ENCODE results near the gene CEBPZOS.

The CEBPZOS gene

GRCh38 chr2:37196320-37197195 lies at the start of gene CEBPZOS:
CEBPZOS (plus strand) TSS chr2:37196496; CDS start chr2:37199705, 3,209 bp downstream.
- DNase-seq = peak; percentile 89 to 92

- DNase-seq = no peak
These were observed 48.0 kb upstream of the CEBPZOS start for GRCh38 chr2:37148325-37148724.

- no peak for DNase-seq
These were observed 46.5 kb upstream of the CEBPZOS start for GRCh38 chr2:37149626-37150322.

GRCh38 chr2:37153224-37153623 lies 43.1 kb upstream of the CEBPZOS start:
- DNase-seq = no peak

- DNase-seq = no peak
These were observed 41.5 kb upstream of the CEBPZOS start for GRCh38 chr2:37154785-37155184.

- DNase-seq = peak; percentile 44 to 48
These were observed 40.0 kb upstream of the CEBPZOS start for GRCh38 chr2:37156071-37156856.

GRCh38 chr2:37156857-37157714 lies 39.2 kb upstream of the CEBPZOS start, which contains the start of gene EIF2AK2:
EIF2AK2 (minus strand) TSS chr2:37156980; CDS start chr2:37147806, 9,174 bp downstream.
- peak; percentile 77 to 82 for DNase-seq

GRCh38 chr2:37164757-37165156 lies 31.5 kb upstream of the CEBPZOS start:
- no peak for DNase-seq

GRCh38 chr2:37167636-37168180 lies 28.6 kb upstream of the CEBPZOS start:
- DNase-seq = no peak

- DNase-seq = peak in 1 of 2 experiments; percentile 30
These were observed 27.9 kb upstream of the CEBPZOS start for GRCh38 chr2:37168217-37168981.

- DNase-seq = no peak
These were observed 24.7 kb upstream of the CEBPZOS start for GRCh38 chr2:37171624-37171950.

GRCh38 chr2:37173741-37174140 lies 22.6 kb upstream of the CEBPZOS start:
- no peak for DNase-seq

GRCh38 chr2:37180006-37180639 lies 16.2 kb upstream of the CEBPZOS start:
- no peak for DNase-seq

- DNase-seq = no peak
These were observed 15.7 kb upstream of the CEBPZOS start for GRCh38 chr2:37180640-37181039.

GRCh38 chr2:37181726-37182684 lies 14.3 kb upstream of the CEBPZOS start:
- no peak for DNase-seq

- DNase-seq = no peak
These were observed 7.7 kb upstream of the CEBPZOS start, which contains the start of gene SULT6B1 for GRCh38 chr2:37188570-37188969. SULT6B1 (minus strand) TSS chr2:37188670; CDS start chr2:37188640, 30 bp downstream.

GRCh38 chr2:37189452-37190153 lies 6.7 kb upstream of the CEBPZOS start:
- DNase-seq = no peak

GRCh38 chr2:37190290-37190689 lies 6.0 kb upstream of the CEBPZOS start:
- DNase-seq = no peak

GRCh38 chr2:37191253-37191652 lies 5.0 kb upstream of the CEBPZOS start:
- no peak for DNase-seq
